ENCODE data around the gene BPIFB6. TPM values are rescaled to one million over a fixed set of nuclear protein-coding genes. Genes with fewer than 3 reads are reported as not detected.

BPIFB6 gene
- total and polyA plus RNA-seq, 2 of the 4 experiments (the other 2 are of a cell fraction): not detected

DNA sequence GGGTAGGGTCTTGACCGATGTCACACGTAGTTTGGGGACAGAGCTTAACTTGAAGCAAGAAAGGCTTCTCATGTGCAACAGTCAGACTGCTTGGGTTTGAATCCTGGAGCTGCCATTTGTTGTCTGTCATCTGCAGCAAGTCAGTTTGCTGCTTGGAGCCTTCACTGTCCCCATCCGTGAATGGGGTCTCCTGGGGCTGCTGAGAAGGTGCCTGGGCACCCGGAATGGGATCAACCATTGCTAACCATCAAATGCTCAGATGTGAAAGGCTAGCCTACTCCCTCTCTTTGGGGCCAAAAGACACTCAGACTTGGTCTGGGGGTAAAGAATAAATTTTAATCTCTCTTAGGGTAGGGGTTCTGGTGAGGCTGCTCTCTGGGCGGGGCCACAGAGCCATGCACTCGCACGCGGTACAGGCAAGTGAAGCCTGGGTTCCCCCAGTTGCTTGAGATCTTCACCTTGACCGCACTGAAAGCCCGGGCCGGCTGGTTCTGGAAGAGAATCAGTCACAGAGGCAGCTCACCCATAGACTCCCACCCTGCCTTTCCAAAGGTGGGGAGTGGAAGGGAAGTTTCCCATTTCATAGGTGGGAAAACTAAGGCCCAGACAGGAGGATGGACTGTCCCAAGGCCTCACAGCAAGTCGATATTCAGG lies 47.9 kb upstream of the BPIFB6 start:
- Histone ChIP-seq H3K23ac (ENCODE audit: low read depth, low read length) (no peak overlapping the region), H2AK5ac (ENCODE audit: low read depth, low read length) (no peak overlapping the region), H4K91ac (ENCODE audit: insufficient read depth, low read depth, low read length) (no peak overlapping the region), H3K4ac (ENCODE audit: low read depth, low read length) (no peak overlapping the region), H3K9me1 (ENCODE audit: insufficient read depth, low read length) (no peaks in the 10 kb centered on the region), H2AFZ (replicated peaks; ENCODE audit: low read length, poor library complexity) (no peak overlapping the region), H4K20me1 (ENCODE audit: insufficient read depth, low read length) (no peaks in the 10 kb centered on the region), H4K5ac (ENCODE audit: low read depth, low read length) (no peak overlapping the region), H3K14ac (replicated peaks; ENCODE audit: low read depth, low read length) (no peak overlapping the region), H3K4me3 (ENCODE audit: insufficient read depth, low read depth, low read length) (no peak overlapping the region), H3K27me3 (ENCODE audit: control insufficient read depth, insufficient read depth, low read length) (peaks cover 9% of the 10 kb centered on the region), H2BK20ac (ENCODE audit: low read depth, low read length) (no peak overlapping the region), H2AK9ac (replicated peaks; ENCODE audit: low read depth, low read length, poor library complexity) (no peak overlapping the region), H3K4me1 (ENCODE audit: control insufficient read depth, insufficient read depth, low read length) (no peaks in the 10 kb centered on the region), H3K27ac (ENCODE audit: insufficient read depth, low read length) (no peak overlapping the region), H2BK120ac (ENCODE audit: low read depth, low read length) (no peak overlapping the region), H3K9me3 (ENCODE audit: control insufficient read depth, insufficient read depth, low read length) (no peaks in the 10 kb centered on the region), H2BK15ac (ENCODE audit: low read depth, low read length) (no peak overlapping the region), H3K79me1 (ENCODE audit: low read depth in 1 of 2, low read length in 2 of 2) (no peaks in the 10 kb centered on the region), H2BK5ac (ENCODE audit: low read depth, low read length, poor library complexity, severe bottlenecking) (no peak overlapping the region), H4K8ac (ENCODE audit: low read depth in 2 of 2, low read length in 2 of 2) (no peak overlapping the region), H3K36me3 (ENCODE audit: control insufficient read depth, insufficient read depth, low read length) (no peaks in the 10 kb centered on the region), H3K56ac (ENCODE audit: extremely low read depth, insufficient read depth, low read length) (no peak overlapping the region), H3K18ac (ENCODE audit: low read depth, low read length) (no peak overlapping the region), H3K4me2 (ENCODE audit: low read depth, low read length) (no peak overlapping the region), H3K9ac (ENCODE audit: low read depth, low read length) (no peak overlapping the region)
- intact Hi-C loops (cut with micrococcal nuclease): no loop called here
- TF ChIP-seq, protein P1, sequence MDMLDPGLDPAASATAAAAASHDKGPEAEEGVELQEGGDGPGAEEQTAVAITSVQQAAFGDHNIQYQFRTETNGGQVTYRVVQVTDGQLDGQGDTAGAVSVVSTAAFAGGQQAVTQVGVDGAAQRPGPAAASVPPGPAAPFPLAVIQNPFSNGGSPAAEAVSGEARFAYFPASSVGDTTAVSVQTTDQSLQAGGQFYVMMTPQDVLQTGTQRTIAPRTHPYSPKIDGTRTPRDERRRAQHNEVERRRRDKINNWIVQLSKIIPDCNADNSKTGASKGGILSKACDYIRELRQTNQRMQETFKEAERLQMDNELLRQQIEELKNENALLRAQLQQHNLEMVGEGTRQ (IDR thresholded peaks at IDR 0.05; ENCODE audit: low read depth, low read length): no peak
- TF ChIP-seq NFE2L2 (IDR thresholded peaks at IDR 0.05; ENCODE audit: low read depth, low read length) (no peak), RFX5 (IDR thresholded peaks at IDR 0.05; ENCODE audit: low read depth, low read length) (no peak), MAFK (IDR thresholded peaks at IDR 0.05; ENCODE audit: low read depth, low read length) (no peak), FOS (IDR thresholded peaks at IDR 0.05; ENCODE audit: low read depth, low read length) (no peak), MAZ (IDR thresholded peaks at IDR 0.05; ENCODE audit: borderline replicate concordance, low read depth, low read length) (no peak), SMC3 (IDR thresholded peaks at IDR 0.05; ENCODE audit: low read depth, low read length) (no peak)
- TF ChIP-seq, protein P2, sequence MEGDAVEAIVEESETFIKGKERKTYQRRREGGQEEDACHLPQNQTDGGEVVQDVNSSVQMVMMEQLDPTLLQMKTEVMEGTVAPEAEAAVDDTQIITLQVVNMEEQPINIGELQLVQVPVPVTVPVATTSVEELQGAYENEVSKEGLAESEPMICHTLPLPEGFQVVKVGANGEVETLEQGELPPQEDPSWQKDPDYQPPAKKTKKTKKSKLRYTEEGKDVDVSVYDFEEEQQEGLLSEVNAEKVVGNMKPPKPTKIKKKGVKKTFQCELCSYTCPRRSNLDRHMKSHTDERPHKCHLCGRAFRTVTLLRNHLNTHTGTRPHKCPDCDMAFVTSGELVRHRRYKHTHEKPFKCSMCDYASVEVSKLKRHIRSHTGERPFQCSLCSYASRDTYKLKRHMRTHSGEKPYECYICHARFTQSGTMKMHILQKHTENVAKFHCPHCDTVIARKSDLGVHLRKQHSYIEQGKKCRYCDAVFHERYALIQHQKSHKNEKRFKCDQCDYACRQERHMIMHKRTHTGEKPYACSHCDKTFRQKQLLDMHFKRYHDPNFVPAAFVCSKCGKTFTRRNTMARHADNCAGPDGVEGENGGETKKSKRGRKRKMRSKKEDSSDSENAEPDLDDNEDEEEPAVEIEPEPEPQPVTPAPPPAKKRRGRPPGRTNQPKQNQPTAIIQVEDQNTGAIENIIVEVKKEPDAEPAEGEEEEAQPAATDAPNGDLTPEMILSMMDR (conservative IDR thresholded peaks at IDR 0.05; ENCODE audit: low read depth, low read length): no peak
- ChIA-PET CTCF (no interaction called here), POLR2A (ENCODE audit: unreplicated experiment) (no interaction called here)
- BruUV-seq (replicated peaks): no TSS peak
- dilution Hi-C loops (cut with HindIII; ENCODE audit: low sequenced_read_pairs, unreplicated experiment): no loop called here
- 64% methylated on average over 2 of the region's 12 CpGs; no CpG with 5 or more reads in 1 of the 2 experiments for WGBS, 2 experiments (ENCODE audit: extremely low coverage in 2 of 2, insufficient read length in 1 of 2)
- in situ Hi-C loops (cut with MboI; ENCODE audit: low sequenced_read_pairs): no loop called here
- no peak for DNase-seq
- ATAC-seq (ENCODE audit: low read depth): no peak

All from IMR-90 (cell line).